K562 (cell line): ENCODE measurements around the gene POLR3E. TPM values are rescaled to one million over a fixed set of nuclear protein-coding genes. Genes with fewer than 3 reads are reported as not detected.
A peak's percentile ranks its signal among the peaks of the same experiment; 100 is the strongest.

Experiments
- ARHGAP35 ChIP-seq: fragments of 450-650 bp; IDR thresholded peaks from 2 replicates; pipeline ENCODE4 v1.6.1; 2018; ENCODE audit not compliant: partially characterized antibody
- ATF6 ChIP-seq: sonication (generic); formaldehyde crosslinking; IDR thresholded peaks from 2 replicates; pipeline ENCODE4 v1.4.0; 2020; ENCODE audit warnings: mild to moderate bottlenecking, missing genetic modification reagents
- E2F6 ChIP-seq, 2 experiments: IDR thresholded peaks; 2 replicates each; pipeline ENCODE4 v1.6.1; 2011; ENCODE audit warnings: borderline replicate concordance in 1 of 2, control low read depth in 1 of 2, low read depth in 1 of 2, low read length in 1 of 2, mild to moderate bottlenecking in 1 of 2, mixed read lengths in 1 of 2, moderate library complexity in 1 of 2; ENCODE audit not compliant: insufficient read depth in 1 of 2, insufficient read length in 1 of 2, poor library complexity in 1 of 2, severe bottlenecking in 1 of 2; ENCODE audit errors: extremely low read depth in 1 of 2
- EHMT2 ChIP-seq: fragments of 450-650 bp; IDR thresholded peaks from 2 replicates; pipeline ENCODE4 v1.6.1; 2018; ENCODE audit warnings: antibody characterized with exemption
- ETV6 ChIP-seq, 3 experiments: fragments of 150-350 bp in 1 of 3; sonication (generic) in 1 of 3; formaldehyde crosslinking in 1 of 3; IDR thresholded peaks; 2 replicates each; pipeline versions ENCODE4 v1.6.1 to v1.8.0; 2014 to 2022; ENCODE audit warnings: borderline replicate concordance in 2 of 3, low read depth in 2 of 3, antibody characterized with exemption in 1 of 3, low read length in 1 of 3, mild to moderate bottlenecking in 1 of 3, missing genetic modification reagents in 1 of 3
- HMG20B ChIP-seq: fragments of 250-450 bp; sonication (Bioruptor Pico); IDR thresholded peaks from 2 replicates; pipeline ENCODE4 v1.5.0; 2021; ENCODE audit warnings: mild to moderate bottlenecking
- KAT2B ChIP-seq: IDR thresholded peaks from one replicate; pipeline ENCODE4 v1.6.1; 2012; ENCODE audit warnings: low read depth, mild to moderate bottlenecking, control low read depth, inconsistent platforms, low read length, moderate library complexity
- NCOR1 ChIP-seq: fragments of 450-650 bp; IDR thresholded peaks from 2 replicates; pipeline ENCODE4 v1.6.1; 2016; ENCODE audit warnings: mild to moderate bottlenecking, moderate library complexity
- PCBP2 ChIP-seq: fragments of 200-400 bp; formaldehyde crosslinking; IDR thresholded peaks from 2 replicates; pipeline ENCODE4 v1.6.1; 2018; ENCODE audit warnings: low read length, low read depth, mild to moderate bottlenecking, moderate library complexity; ENCODE audit not compliant: poor library complexity, severe bottlenecking
- PML ChIP-seq: IDR thresholded peaks from 2 replicates; pipeline ENCODE4 v1.6.1; 2012; ENCODE audit warnings: low read length, inconsistent platforms
- PTBP1 ChIP-seq: fragments of 200-400 bp; formaldehyde crosslinking; IDR thresholded peaks from 2 replicates; pipeline ENCODE4 v1.6.1; 2017; ENCODE audit warnings: low read depth, low read length
- RREB1 ChIP-seq: fragments of 250-450 bp; sonication (Bioruptor Pico); IDR thresholded peaks from 2 replicates; pipeline ENCODE4 v1.4.0; 2020
- TEAD2 ChIP-seq: fragments of 450-650 bp; IDR thresholded peaks from 2 replicates; pipeline ENCODE4 v1.6.1; 2016; ENCODE audit warnings: missing genetic modification characterization, control low read depth, missing compliant biosample characterization
- USF1 ChIP-seq: sonication (generic); formaldehyde crosslinking; IDR thresholded peaks from 2 replicates; pipeline ENCODE4 v1.9.0; 2022; ENCODE audit warnings: mild to moderate bottlenecking, missing genetic modification reagents
- XRCC4 ChIP-seq: IDR thresholded peaks from one replicate; pipeline ENCODE4 v1.6.1; 2011; ENCODE audit not compliant: insufficient read depth, insufficient read length; ENCODE audit errors: extremely low read depth
- ZBTB1 ChIP-seq: sonication (generic); formaldehyde crosslinking; IDR thresholded peaks from 2 replicates; pipeline ENCODE4 v1.8.1; 2023; ENCODE audit warnings: missing genetic modification reagents, low read depth, mild to moderate bottlenecking, borderline replicate concordance
- polyA plus RNA-seq, 8 experiments: library from polyadenylated mRNA; depleted of rRNA in 4 of 8; stranded (reverse) in 5 of 8; unstranded in 3 of 8; fragments of >200 nt; fragmentation: Nextera tagmentation in 2 of 8; fragmentation: Illumina TruSeq in 1 of 8; extraction: Ambion mirVana in 2 of 8; extraction: Trizol in 1 of 8; gene quantifications; 2 replicates each; pipeline versions ENCODE4 v1.2.1 to v1.2.3, GENCODE V29; 2011 to 2014; ENCODE audit warnings: inconsistent platforms in 1 of 8, missing spikeins in 1 of 8
- total RNA-seq, 7 experiments: library from RNA; depleted of rRNA in 6 of 7; stranded (reverse); fragments of >200 nt in 6 of 7; fragmentation: Illumina TruSeq in 2 of 7; extraction: Trizol in 2 of 7; gene quantifications; 2 replicates each; pipeline versions ENCODE4 v1.2.1 to v1.2.3, GENCODE V29; 2011 to 2021; ENCODE audit warnings: low replicate concordance in 1 of 7

The POLR3E gene
- total and polyA plus RNA-seq, 9 of the 15 experiments (the other 6 are each of a cell fraction or from before 2014, with no cell fraction given), result 17.7 to 151 (median 82.6) TPM

- TF ChIP-seq RREB1 (CRISPR knock-in tag) (no peak), PML (peak; percentile 94), USF1 (CRISPR knock-in tag) (peak; percentile 65), KAT2B (no peak), NCOR1 (peak; percentile 98), ZBTB1 (CRISPR knock-in tag) (no peak), ARHGAP35 (no peak), PTBP1 (no peak), ETV6 (IDR thresholded peaks at IDR 0.05; ENCODE audit: borderline replicate concordance in 1 of 2, low read depth in 2 of 2, low read length in 1 of 2) (no peak), ETV6 (CRISPR knock-in tag; IDR thresholded peaks at IDR 0.05; ENCODE audit: borderline replicate concordance) (no peak), TEAD2 (tag) (no peak), PCBP2 (no peak), HMG20B (CRISPR knock-in tag) (no peak), XRCC4 (no peak), E2F6 (IDR thresholded peaks at IDR 0.05; ENCODE audit: borderline replicate concordance in 1 of 2, extremely low read depth in 1 of 2, insufficient read depth in 1 of 2, insufficient read length in 1 of 2, low read depth in 1 of 2, low read length in 1 of 2, poor library complexity in 1 of 2, severe bottlenecking in 1 of 2) (no peak), ATF6 (CRISPR knock-in tag) (no peak), EHMT2 (no peak)
Measured at GRCh38 chr16:22282254-22282892, 14.8 kb upstream of the POLR3E start (continued).
